Measurements from ENCODE around the gene ZNF138.
"Not testable (repeated sequence)": the region's sequence is repeated elsewhere in the genome, so short reads cannot be mapped to it uniquely, and the experiment has no call there.

Gene ZNF138

DNA sequence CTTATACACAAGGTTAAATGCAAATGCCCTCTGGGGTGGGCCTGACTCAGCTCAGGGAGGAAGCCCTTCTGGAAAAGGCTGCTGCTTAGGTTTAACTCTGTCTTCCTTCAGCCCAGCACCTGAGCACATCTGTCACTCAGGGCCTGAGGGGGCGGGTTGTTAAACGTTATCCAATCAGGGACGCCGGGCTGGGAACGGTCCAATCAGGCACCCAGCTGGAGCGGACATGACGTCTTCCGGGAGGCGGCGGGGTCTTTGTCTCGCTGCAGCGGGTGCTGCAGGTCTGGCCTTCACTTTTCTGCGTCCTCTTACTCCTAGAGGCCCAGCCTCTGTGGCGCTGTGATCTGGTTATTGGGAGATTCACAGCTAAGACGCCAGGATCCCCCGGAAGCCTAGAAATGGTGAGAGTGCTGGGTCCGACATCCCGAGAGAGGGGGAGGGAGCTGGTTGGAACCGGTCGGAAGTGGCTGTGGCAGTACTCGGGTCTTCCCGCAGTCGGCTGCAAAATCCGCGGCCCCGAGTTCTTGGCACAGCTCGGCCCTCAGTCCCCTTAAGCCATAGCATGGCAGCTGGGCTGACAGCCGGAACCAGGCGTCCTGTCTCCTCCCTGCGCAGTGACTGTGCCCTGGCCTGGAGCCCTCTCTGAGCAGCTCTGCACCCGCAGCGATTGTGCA is at the start of gene ZNF138:
Gene ZNF138, plus strand, starts transcription at position 258 of the 674 bp plus-strand sequence. Its CDS starts 141 bp downstream, at position 399.
- peak; percentile 90 for DNase-seq (ENCODE audit: low read depth, low spot score)

DNA sequence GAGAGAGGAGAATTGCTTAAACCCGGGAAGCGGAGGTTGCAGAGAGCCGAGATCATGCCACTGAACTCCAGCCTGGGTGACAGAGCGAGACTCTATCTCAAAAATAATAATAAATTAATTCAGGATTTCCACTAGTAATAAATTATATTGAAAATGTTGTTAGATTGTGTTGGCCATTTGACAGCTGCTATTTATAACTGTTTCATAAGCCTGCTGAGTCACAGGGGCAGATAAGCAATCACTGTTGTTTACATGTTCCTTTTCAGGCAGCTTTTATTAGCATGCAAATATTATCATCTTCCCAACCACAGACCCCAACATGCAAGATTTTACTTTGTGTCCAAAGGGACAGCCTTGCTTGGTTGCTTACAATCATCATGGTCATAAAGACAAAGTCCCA is 49.5 kb upstream of the ZNF138 start:
- DNase-seq (ENCODE audit: low read depth, low spot score) = no peak

DNA sequence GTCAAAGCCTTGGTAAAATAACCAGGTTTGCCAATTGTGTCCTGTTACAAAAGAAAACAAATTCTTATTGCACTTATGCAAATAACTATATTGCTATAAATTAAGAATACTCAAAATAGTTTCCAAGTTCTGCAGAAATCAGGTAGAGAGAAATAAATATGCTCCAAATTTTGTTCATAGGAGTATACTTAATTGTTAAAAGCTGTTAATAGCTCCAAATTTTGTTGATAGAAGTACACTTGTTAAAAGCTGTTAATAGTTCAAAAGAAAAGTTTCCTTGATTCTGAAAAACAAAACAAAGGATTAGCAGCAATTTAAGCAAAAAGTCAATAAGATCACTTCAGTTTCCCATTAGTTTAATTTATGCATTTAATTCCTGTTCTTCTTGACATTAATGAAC is 46.4 kb upstream of the ZNF138 start:
- no peak for DNase-seq (ENCODE audit: low read depth, low spot score)

DNA sequence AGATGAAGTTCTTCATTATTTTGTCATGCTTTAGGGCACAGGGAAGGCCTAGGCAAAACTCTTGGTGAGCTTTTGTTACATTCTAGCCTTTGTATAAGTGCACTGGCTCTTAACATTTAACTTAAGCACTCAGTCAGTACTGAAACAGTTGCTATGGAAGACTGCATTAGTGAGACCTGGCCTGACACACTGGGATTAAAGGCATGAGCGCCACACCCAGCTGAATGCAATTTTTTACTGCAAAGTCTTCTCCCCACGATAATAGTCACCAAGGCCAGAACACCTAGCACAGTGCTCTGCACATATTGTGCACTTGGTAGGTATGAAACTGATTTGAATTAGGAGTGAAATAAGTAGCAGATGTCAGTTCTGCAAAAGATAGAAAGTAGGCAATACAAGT is 41.2 kb upstream of the ZNF138 start:
- no peak for DNase-seq (ENCODE audit: low read depth, low spot score)

DNA sequence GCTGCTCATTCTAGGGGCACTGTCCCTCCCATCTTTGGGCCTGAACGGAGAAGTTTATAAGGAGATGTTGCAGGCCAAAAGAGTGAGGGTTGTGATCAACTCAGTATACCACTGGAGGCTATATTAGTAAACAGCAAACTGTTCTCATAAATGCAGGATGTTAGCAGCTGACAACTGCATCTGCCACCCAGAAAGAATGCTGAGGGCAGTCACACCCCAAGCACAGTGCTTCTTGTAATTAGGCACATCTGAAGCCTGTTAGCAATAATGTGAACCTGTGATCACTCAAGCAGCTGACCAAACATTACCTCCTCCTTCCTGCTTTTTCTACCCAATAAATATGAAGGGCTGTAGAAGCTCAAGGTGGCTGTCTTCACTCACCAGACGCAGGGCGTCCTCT is 38.4 kb upstream of the ZNF138 start:
- no peak for DNase-seq (ENCODE audit: low read depth, low spot score)

DNA sequence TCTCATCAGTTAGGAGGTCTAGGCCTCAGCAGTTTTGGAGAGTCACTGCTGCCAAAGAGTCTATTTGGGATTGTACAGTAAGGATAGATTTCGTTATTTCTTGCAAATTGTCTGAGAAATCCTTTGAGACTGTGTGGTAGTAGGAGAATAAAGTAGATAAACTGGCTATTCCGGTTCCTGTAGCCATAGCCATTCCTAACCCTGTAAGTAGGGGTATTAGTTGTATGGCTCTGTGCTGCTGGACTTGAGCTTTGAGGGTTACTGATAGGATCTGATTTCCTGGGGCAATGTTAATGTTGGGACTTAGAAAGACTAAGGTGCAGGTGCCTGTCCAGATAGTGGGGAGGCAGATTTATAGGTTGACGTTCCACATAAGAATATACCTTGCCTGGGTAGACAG is 36.1 kb upstream of the ZNF138 start:
- no peak for DNase-seq (ENCODE audit: low read depth, low spot score)

DNA sequence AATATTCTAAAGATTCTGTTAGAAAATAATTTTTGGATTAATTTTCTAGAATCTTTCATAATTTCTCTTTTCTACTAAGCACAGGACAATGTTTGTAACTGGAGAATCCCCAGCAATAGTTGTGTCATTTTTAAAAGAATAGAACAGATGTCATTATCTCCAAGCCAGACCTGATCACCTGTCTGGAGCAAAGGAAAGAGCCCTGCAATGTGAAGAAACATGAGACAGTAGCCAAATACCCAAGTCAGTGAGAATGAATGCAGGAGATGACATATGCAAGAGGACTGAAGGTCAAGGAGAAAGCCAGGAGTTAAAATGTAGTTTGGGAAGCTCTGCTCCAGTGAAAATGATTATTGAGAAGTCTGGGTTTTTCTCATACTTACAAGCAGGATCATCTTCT is 25.4 kb upstream of the ZNF138 start:
- no peak for DNase-seq (ENCODE audit: low read depth, low spot score)

DNA sequence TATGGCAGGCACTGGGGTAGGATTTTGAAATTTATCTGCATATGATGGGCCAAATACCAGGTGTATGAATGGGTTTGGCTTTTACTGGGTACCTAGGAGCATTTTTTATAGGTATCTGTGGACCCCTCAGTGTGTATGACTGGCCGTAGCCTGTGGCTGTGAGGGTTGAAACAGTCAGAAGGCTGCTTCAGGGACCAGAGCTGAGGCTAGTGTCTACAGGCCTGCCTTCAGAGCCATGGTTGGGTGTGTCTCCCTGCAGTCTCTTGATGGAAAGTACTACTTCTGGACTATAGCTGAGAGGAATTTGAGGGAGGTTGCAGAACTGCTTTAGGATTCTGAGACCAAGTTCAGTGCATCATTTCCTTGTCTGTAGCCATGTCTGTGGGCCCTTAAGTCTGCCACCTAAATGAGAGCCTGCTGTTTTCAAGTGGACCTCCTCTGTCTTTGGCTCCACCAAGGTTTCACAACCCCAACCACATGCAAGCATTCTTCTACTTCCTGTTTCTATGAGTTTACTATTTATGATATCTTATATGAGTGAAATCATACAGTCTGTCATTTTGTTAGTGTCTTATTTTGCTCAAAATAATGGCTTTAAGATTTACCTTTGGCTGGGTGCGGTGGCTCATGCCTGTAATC is 19.9 kb upstream of the ZNF138 start:
- no peak for DNase-seq (ENCODE audit: low read depth, low spot score)

DNA sequence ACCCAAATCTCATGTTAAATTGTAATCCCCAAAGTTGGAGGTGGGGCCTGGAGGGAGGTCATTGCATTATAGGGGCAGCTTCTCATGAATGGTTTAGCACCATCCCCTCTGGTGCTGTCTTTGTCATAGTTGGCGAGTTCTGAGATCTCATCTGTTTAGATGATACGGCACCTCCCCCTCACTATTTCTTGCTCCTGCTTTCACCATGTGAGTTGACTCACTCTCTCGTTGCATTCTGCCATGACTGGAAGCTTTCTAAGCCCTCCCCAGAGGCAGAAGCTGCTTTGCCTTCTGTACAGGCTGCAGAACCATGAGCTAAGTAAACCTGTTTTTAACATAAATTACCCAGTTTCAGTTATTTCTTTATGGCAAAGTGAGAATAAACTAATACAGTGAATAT is 18.9 kb upstream of the ZNF138 start:
- DNase-seq (ENCODE audit: low read depth, low spot score) = no peak

DNA sequence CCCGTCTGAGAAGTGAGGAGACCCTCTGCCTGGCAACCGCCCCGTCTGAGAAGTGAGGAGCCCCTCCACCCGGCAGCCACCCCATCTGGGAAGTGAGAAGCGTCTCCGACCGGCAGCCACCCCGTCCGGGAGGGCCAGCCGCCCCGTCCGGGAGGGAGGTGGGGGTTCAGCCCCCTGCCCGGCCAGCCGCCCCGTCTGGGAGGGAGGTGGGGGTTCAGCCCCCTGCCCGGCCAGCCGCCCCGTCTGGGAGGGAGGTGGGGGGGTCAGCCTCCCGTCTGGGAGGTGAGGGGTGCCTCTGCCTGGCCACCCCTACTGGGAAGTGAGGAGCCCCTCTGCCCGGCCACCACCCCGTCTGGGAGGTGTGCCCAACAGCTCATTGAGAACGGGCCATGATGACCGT is 9.4 kb upstream of the ZNF138 start:
- not testable (repeated sequence) for DNase-seq (ENCODE audit: low read depth, low spot score)

DNA sequence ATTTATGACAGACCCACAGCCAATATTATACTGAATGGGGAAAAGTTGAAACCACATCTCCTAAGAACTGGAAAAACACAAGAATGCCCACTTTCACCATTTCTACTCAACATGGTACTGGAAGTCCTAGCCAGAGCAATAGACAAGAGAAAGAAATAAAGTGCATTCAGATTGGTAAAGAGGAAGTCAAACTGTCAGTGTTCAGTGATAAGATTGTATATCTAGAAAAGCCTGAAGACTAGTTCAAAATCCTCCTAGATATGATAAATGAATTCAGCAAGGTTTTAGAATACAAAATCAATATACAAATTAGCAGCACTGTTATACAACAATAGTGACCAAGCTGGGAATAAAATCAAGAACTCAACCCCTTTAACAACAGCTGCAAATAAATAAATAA is 6.9 kb upstream of the ZNF138 start:
- DNase-seq (ENCODE audit: low read depth, low spot score) = no peak

DNA sequence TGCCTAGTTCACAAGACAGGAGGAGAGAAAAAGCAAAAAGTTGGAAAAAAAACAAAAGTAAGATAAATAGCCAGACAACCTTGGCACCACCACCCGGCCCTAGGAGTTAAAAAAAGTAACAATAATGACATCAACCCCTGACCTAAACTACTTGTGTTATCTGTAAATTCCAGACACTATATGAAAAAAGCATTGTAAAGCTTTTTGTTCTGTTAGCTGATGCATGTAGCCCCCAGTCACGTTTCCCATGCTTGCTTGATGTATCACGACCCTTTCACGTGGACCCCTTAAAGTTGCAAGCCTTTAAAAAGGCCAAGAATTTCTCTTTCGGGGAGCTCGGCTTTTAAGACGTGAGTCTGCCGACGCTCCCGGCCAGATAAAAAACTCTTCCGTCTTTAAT is 5.0 kb upstream of the ZNF138 start:
- not testable (repeated sequence) for DNase-seq (ENCODE audit: low read depth, low spot score)

DNA sequence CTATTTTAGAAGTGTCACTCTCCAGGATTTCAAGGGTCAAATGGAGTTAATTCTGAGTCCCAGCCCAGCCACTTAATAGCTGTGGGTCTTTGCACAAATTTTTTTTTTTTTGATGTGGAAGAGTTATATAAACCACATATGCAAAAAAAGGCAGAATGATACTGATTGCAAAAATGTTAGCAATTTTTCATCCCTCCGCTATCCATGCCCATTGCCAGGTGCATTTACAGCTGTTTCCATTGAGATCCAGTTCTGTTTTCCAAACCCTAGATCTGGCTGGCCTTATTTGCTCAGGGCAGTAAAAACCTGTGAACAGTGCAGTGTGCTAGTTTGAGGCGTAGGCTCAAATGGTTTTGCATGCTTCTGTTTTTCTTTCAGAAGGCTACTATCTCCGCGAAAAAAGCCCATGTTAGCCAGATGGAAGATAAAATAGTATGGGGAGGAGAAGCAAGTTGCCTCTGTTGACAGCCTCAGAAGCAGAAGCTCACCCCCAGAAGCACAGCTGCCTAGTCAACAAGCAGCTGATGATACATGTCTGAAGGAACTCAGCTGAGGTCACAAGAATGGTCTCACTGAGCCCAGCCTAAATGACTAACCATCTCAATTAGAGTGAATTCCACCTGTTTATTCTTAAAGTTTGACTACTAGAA is 997 bp upstream of the ZNF138 start:
- DNase-seq (ENCODE audit: low read depth, low spot score) = no peak

DNA sequence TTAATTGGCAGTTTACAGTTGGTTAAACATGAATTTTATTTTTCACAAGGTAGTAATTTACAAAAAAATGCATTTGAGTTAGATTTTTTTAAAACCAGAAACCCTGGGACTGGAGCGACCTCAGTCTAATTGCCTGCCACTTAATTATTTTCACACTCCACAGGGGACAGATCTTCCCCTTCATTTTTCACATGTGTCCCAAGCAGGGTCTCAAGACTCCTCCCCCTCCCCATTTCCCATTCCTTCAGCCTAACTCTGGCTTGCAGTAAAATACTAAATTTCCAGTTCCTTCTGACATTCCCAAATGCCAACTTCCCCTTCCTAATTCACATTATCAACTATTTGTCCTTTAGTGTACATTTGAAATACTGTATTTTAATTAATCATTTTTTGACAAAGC is 948 bp downstream of the ZNF138 start:
- DNase-seq (ENCODE audit: low read depth, low spot score) = no peak

DNA sequence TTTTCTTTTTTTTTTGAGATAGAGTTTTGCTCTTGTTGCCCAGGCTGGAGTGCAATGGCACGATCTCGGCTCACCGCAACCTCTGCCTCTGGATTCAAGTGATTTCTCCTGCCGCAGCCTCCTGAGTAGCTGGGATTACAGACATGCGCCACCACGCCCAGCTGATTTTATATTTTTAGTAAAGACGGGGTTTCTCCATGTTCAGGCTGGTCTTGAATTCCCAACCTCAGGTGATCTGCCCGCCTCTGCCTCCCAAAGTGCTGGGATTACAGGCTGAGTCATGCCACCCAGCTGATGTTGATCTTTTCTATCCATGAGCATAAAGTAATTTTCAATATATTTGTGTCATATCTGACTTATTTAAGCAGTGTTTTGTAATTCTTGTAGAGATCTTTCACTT is 4.9 kb downstream of the ZNF138 start:
- not testable (repeated sequence) for DNase-seq (ENCODE audit: low read depth, low spot score)

DNA sequence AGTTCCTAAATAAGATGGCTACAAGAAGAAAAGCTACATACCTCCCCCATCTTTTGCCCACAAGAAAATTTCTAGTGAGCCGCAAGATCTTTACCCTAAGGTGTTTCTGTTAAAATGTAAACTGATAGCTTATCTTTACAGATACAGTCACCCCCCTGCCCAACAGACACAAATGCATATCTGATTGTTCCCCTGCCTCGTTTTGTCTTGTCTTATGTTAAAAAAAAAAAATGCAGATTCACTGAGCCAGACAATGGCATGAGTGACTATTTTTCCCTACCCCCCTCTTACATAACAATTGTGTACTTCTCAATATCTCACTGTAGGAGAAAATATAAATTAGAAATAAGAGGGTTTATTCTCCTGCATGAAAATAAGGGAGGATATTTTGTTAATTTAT is 8.5 kb downstream of the ZNF138 start:
- DNase-seq (ENCODE audit: low read depth, low spot score) = no peak

DNA sequence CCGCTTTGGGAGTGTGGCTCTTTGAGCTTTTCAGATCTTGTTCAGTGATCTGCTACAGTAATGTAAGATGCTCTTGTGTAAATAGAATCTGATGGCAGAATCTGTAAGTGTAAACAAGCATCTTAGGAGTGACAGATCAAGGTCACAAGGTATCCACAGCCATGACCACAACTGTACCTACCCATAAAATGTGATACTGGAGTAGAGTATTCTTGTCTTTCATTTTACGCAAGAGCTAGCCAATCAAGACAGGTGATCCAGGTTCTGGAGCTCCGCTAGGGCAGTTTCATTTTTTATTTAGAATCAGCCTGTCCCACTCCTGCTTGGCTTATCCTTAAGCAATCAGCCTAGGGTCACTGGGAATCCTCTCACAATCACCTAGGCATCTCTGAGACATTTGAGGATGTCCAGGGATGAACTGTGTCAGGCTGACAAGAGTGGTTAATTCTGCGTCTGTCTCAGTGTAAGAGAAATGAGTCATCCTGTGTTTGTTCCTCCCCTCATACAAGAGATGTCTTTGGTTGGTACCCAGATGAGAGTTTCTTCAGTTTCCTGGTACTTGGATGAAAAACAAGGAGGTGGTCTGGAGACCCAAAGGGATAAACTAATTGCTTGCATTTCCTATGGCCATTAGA is 13.6 kb downstream of the ZNF138 start:
- DNase-seq (ENCODE audit: low read depth, low spot score) = no peak

DNA sequence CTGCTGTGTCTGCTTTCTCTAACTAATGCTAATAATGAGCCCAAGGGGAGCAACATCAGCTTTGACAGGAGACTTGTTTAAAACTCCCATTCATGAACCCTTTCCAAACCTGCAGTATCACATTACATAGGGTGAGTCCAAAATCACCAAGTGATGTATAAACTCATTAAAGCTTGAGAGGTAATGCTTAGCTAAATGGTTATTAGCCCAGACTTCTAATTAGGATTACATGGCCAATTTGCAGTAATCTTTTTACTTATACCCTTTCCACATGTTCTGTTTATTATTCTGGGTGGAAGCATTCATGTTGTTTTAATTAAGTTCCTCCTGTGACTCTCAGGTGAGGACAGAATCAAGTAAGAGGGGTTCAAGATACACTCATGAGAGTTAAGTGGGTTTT is 17.5 kb downstream of the ZNF138 start:
- DNase-seq (ENCODE audit: low read depth, low spot score) = no peak

DNA sequence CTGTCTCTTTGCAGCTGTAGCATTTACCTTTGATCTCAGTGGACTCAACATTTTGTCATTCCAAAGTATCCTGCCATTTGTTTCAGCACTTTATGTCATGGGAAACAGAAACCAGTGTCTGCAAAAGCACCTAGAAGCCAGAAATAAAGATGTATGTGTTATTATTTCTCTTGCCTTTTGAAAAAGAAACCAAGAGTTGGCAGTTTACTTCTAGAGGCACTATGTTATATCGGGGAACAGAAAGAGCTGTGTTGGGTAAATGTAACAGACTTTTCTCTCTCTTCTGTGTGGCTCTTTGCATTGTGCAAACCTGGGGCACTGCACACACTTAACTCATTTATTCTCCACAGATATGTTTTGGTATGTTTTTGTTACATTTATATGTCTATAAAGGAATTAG is 36.7 kb downstream of the ZNF138 start:
- no peak for DNase-seq (ENCODE audit: low read depth, low spot score)

DNA sequence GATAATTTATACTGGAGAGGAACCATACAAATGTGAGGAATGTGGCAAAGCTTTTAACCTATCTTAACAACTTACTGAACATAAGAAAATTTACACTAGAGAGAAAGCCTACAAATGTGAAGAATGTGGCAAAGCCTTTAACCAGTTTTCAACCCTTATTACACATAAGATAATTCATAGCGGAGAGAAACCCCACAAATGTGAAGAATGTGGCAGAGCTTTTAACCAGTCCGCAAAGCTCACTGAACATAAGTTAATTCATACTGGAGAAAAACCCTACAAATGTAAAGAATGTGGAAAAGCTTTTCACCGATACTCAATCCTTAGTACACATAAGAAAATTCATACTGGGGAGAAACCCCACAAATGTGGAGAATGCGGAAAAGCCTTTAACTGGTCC is 37.9 kb downstream of the ZNF138 start:
- no peak for DNase-seq (ENCODE audit: low read depth, low spot score)

DNA sequence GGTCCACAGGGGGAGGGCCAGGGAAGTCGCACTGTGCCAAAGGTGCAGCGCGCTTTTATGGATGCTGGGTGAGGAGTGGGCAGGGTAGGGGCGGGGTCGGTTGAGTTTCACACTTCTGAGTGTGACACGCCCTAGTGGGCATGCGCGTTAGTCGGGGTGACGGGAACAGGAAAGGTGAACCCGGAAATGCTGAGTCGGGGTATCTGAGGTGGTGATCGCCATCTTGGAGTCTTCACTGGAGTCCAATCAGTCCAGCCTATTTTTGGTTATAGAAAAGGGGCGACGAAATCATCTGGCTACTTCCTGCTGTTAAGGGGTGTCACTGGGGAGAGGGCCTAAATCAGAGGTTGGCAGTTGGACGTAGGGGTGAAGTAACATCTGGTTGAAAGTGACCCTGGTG is 40.8 kb downstream of the ZNF138 start:
- no peak for DNase-seq (ENCODE audit: low read depth, low spot score)

DNA sequence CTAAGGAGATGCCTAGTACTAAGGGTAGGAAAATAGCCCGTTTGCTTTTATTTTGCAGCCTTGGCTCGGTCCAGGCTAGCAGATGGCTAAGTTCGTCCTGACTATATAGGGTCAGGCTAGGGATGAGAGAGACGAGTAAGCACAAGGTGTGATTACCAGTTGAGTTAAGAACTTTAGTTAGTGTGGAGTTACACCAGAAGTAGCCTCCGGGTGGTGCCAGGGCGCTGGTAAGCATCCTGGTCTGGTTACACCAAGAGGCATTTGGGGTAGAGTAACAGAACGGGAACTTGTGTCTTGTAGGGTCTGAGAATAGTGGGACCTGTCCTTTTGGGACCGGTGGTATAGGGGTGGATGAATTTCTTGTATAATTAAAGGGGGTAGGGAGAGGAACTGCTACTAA is 41.6 kb downstream of the ZNF138 start:
- DNase-seq (ENCODE audit: low read depth, low spot score) = not testable (repeated sequence)

DNA sequence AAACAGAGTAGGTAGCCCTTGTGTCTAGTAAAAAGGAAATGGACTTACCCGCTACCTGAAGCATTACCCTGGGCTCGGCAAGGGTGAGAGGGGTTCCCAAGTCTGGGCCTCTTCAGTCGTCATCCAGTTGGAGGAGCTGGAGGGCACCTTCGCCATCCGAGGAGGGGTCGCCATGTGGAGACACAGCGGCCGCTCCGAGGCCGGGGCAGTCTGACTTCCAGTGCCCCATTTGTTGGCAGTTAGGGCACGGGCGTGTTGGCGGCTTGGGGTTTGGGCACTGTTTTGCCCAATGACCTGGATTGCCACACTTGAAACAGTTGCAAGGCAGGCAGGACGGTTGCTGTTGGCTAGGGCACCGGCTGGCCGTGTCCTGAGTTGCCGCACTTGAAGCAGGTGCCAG is 43.8 kb downstream of the ZNF138 start:
- not testable (repeated sequence) for DNase-seq (ENCODE audit: low read depth, low spot score)
